H1 (cell line): Measurements from ENCODE around the gene FRMD4A. TPM values are rescaled to one million over a fixed set of nuclear protein-coding genes. Genes with fewer than 3 reads are reported as not detected.
A peak's percentile ranks its signal among the peaks of the same experiment; 100 is the strongest.

ENCODE experiments used
- CTCF ChIA-PET: fragments of 300-600 bp; sonication (Branson Sonifier 250); formaldehyde crosslinking; loops from one replicate; lab custom pipeline; 2021; ENCODE audit not compliant: partially characterized antibody; lab: Charles Lee
- POLR2A ChIA-PET: fragments of 300-600 bp; sonication (Branson Sonifier 250); formaldehyde crosslinking; loops from one replicate; lab custom pipeline; 2021; ENCODE audit warnings: inconsistent platforms; ENCODE audit not compliant: partially characterized antibody; lab: Charles Lee
- DNase-seq, 2 experiments: peaks; one replicate each; pipeline versions ENCODE4 v3.0.0 to v3.0.0-alpha.2; 2010 to 2022; ENCODE audit warnings: low spot score in 2 of 2, low read depth in 1 of 2, mixed read lengths in 1 of 2
- FAIRE-seq: peaks from 2 replicates; lab custom pipeline; 2011; peaks lifted over from hg19 to GRCh38; lab: Jason Lieb, UNC
- H2AFZ ChIP-seq: 2 replicates; pipeline ENCODE4 v1.8.1; 2012; ENCODE audit warnings: low read length, inconsistent platforms
- H2AK5ac ChIP-seq: 2 replicates; pipeline ENCODE4 v1.6.1; 2013; ENCODE audit warnings: low read depth, low read length
- H2BK120ac ChIP-seq: replicated peaks from 2 replicates; pipeline ENCODE3; 2013; ENCODE audit warnings: low read depth, low read length, inconsistent platforms
- H2BK12ac ChIP-seq: 2 replicates; pipeline ENCODE4 v1.6.1; 2013; ENCODE audit warnings: low read depth, low read length
- H2BK15ac ChIP-seq: 2 replicates; pipeline ENCODE4 v1.6.1; 2013; ENCODE audit warnings: low read length
- H2BK20ac ChIP-seq: 2 replicates; pipeline ENCODE4 v1.6.1; 2013; ENCODE audit warnings: low read length
- H2BK5ac ChIP-seq: 2 replicates; pipeline ENCODE4 v1.6.1; 2013; ENCODE audit warnings: low read depth, low read length
- H3K14ac ChIP-seq: 2 replicates; pipeline ENCODE4 v1.6.1; 2013; ENCODE audit warnings: inconsistent platforms; ENCODE audit not compliant: insufficient read length
- H3K18ac ChIP-seq: 2 replicates; pipeline ENCODE4 v1.6.1; 2013; ENCODE audit warnings: low read length; ENCODE audit errors: extremely low read depth
- H3K23ac ChIP-seq: 2 replicates; pipeline ENCODE4 v1.6.1; 2013; ENCODE audit warnings: inconsistent platforms; ENCODE audit not compliant: insufficient read length
- H3K23me2 ChIP-seq: 2 replicates; pipeline ENCODE4 v1.6.1; 2013; ENCODE audit warnings: low read depth, low read length
- H3K27ac ChIP-seq: 2 replicates; pipeline ENCODE4 v1.6.1; 2011; ENCODE audit warnings: low read depth, low read length, inconsistent platforms
- H3K27me3 ChIP-seq, 4 experiments: replicated peaks in 1 of 4; 1 replicate in 1 of 4; 2 replicates in 3 of 4; pipeline versions ENCODE4 v1.6.1 to v1.8.1; 2011 to 2013; ENCODE audit warnings: low read length in 3 of 4, mild to moderate bottlenecking in 3 of 4, inconsistent platforms in 2 of 4, mixed read lengths in 2 of 4, moderate library complexity in 1 of 4; ENCODE audit not compliant: control insufficient read depth in 3 of 4, insufficient read depth in 3 of 4; ENCODE audit errors: extremely low read depth in 1 of 4
- H3K36me3 ChIP-seq, 4 experiments: 2 replicates each; pipeline versions ENCODE4 v1.6.1 to v1.8.1; 2011 to 2013; ENCODE audit warnings: mild to moderate bottlenecking in 4 of 4, low read length in 3 of 4, moderate library complexity in 2 of 4, control low read depth in 1 of 4, inconsistent platforms in 1 of 4; ENCODE audit not compliant: insufficient read depth in 4 of 4, control insufficient read depth in 2 of 4
- H3K4ac ChIP-seq: replicated peaks from 2 replicates; pipeline ENCODE3; 2013; ENCODE audit warnings: low read length, low read depth, mixed read lengths, inconsistent platforms; ENCODE audit not compliant: insufficient read length
- H3K4me1 ChIP-seq, 4 experiments: replicated peaks in 1 of 4; 1 replicate in 1 of 4; 2 replicates in 3 of 4; pipeline versions ENCODE4 v1.6.1 to v1.8.1; 2011 to 2013; ENCODE audit warnings: low read length in 3 of 4, inconsistent platforms in 2 of 4, mixed read lengths in 1 of 4; ENCODE audit not compliant: insufficient read depth in 4 of 4, control insufficient read depth in 3 of 4
- H3K4me2 ChIP-seq, 2 experiments: 2 replicates each; pipeline versions ENCODE4 v1.6.1 to v1.8.1; 2011 to 2013; ENCODE audit warnings: low read depth in 2 of 2, low read length in 2 of 2, control low read depth in 1 of 2, inconsistent platforms in 1 of 2, mild to moderate bottlenecking in 1 of 2; ENCODE audit not compliant: insufficient read depth in 1 of 2
- H3K4me3 ChIP-seq, 4 experiments: fragments of 200-600, 300-600 bp in 1 of 4; sonication (generic), shearing (Covaris generic), sonication (Bioruptor Twin) in 1 of 4; 2 replicates each; pipeline versions ENCODE4 v1.5.1 to v1.8.1; 2011 to 2016; ENCODE audit warnings: low read length in 4 of 4, low read depth in 3 of 4, control low read depth in 2 of 4, inconsistent platforms in 2 of 4, mild to moderate bottlenecking in 2 of 4, mixed read lengths in 1 of 4, moderate library complexity in 1 of 4; ENCODE audit not compliant: insufficient read depth in 2 of 4; ENCODE audit errors: extremely low read depth in 1 of 4
- H3K56ac ChIP-seq: replicated peaks from 2 replicates; pipeline ENCODE3; 2013; ENCODE audit warnings: low read depth, mild to moderate bottlenecking, mixed read lengths, low read length, inconsistent platforms; ENCODE audit not compliant: insufficient read length
- H3K79me1 ChIP-seq: 2 replicates; pipeline ENCODE4 v1.6.1; 2013; ENCODE audit warnings: low read depth, low read length, control low read depth
- H3K79me2 ChIP-seq, 2 experiments: 2 replicates each; pipeline versions ENCODE4 v1.6.1 to v1.8.1; 2012 to 2013; ENCODE audit warnings: low read length in 2 of 2, mild to moderate bottlenecking in 2 of 2, inconsistent platforms in 1 of 2; ENCODE audit not compliant: insufficient read depth in 2 of 2, control insufficient read depth in 1 of 2
- H3K9ac ChIP-seq, 4 experiments: replicated peaks in 1 of 4; 1 replicate in 1 of 4; 2 replicates in 3 of 4; pipeline versions ENCODE4 v1.6.1 to v1.8.1; 2011 to 2013; ENCODE audit warnings: low read depth in 3 of 4, low read length in 3 of 4, control low read depth in 2 of 4, mild to moderate bottlenecking in 2 of 4, moderate library complexity in 2 of 4, inconsistent platforms in 1 of 4; ENCODE audit errors: extremely low read depth in 1 of 4
- H3K9me3 ChIP-seq, 2 experiments: 2 replicates each; pipeline versions ENCODE4 v1.6.1 to v1.8.1; 2012 to 2013; ENCODE audit warnings: mild to moderate bottlenecking in 2 of 2, moderate library complexity in 2 of 2, control low read depth in 1 of 2, inconsistent platforms in 1 of 2, low read depth in 1 of 2, low read length in 1 of 2, mixed read lengths in 1 of 2; ENCODE audit not compliant: insufficient read depth in 2 of 2
- H4K20me1 ChIP-seq, 2 experiments: replicated peaks in 1 of 2; 2 replicates each; pipeline versions ENCODE3 to v1.8.1; 2011 to 2013; ENCODE audit warnings: inconsistent platforms in 2 of 2, low read length in 2 of 2, mild to moderate bottlenecking in 1 of 2; ENCODE audit not compliant: insufficient read depth in 2 of 2, control insufficient read depth in 1 of 2
- H4K5ac ChIP-seq: 2 replicates; pipeline ENCODE4 v1.6.1; 2013; ENCODE audit warnings: low read length, low read depth, mixed read lengths, inconsistent platforms; ENCODE audit not compliant: insufficient read length
- H4K8ac ChIP-seq: 2 replicates; pipeline ENCODE4 v1.8.0; 2013; ENCODE audit warnings: mild to moderate bottlenecking, moderate library complexity, low read length, inconsistent platforms; ENCODE audit not compliant: insufficient read depth; ENCODE audit errors: extremely low read depth
- H4K91ac ChIP-seq: replicated peaks from 2 replicates; pipeline ENCODE3; 2013; ENCODE audit warnings: low read length, mixed read lengths, inconsistent platforms; ENCODE audit not compliant: insufficient read length
- KDM1A ChIP-seq: fragments of 200-600, 300-600 bp; sonication (generic); IDR thresholded peaks from 2 replicates; pipeline ENCODE4 v1.7.1; 2016; ENCODE audit warnings: mild to moderate bottlenecking, low read length, borderline replicate concordance
- ZNF274 ChIP-seq: IDR thresholded peaks from 2 replicates; pipeline ENCODE4 v1.7.0; 2012; ENCODE audit warnings: low read length, borderline replicate concordance; ENCODE audit errors: extremely low read depth
- WGBS, 2 experiments: shearing (Covaris generic) in 1 of 2; methylation state at CpG; one replicate each; pipeline versions ENCODE4 v1.1.6 to v1.1.7; 2013 to 2015; ENCODE audit warnings: low lambda C conversion rate in 2 of 2, mixed read lengths in 2 of 2, inconsistent platforms in 1 of 2, low coverage in 1 of 2, missing lambda C conversion rate in 1 of 2; ENCODE audit not compliant: insufficient replicate concordance in 2 of 2, insufficient coverage in 1 of 2, insufficient read length in 1 of 2; ENCODE audit errors: extremely low coverage in 1 of 2, missing lambda C conversion rate in 1 of 2; 5-methylcytosine and 5-hydroxymethylcytosine counted together
- polyA plus RNA-seq, 7 experiments: library from polyadenylated mRNA; depleted of rRNA in 3 of 7; stranded (reverse) in 5 of 7; unstranded in 2 of 7; fragments of >200 nt in 5 of 7; fragments of 200-250 nt in 2 of 7; gene quantifications; 1 replicate in 5 of 7; 2 replicates in 1 of 7; 4 replicates in 1 of 7; pipeline versions ENCODE4 v1.2.1 to v1.2.3, GENCODE V29; 2011 to 2013; ENCODE audit warnings: missing spikeins in 2 of 7, mixed read lengths in 2 of 7
- total RNA-seq: library from RNA; stranded (reverse); fragmentation: NEBNext Ultra II Directional; extraction: Animal tissue kit (Norgen Biotek cat#: 25700); gene quantifications from 2 replicates; pipeline ENCODE4 v1.2.1, GENCODE V29; 2021

Gene FRMD4A
- total and polyA plus RNA-seq, 2 of the 8 experiments (the other 6 are each of a cell fraction or from before 2014, with no cell fraction given), result 38.6 to 39.6 TPM

DNA sequence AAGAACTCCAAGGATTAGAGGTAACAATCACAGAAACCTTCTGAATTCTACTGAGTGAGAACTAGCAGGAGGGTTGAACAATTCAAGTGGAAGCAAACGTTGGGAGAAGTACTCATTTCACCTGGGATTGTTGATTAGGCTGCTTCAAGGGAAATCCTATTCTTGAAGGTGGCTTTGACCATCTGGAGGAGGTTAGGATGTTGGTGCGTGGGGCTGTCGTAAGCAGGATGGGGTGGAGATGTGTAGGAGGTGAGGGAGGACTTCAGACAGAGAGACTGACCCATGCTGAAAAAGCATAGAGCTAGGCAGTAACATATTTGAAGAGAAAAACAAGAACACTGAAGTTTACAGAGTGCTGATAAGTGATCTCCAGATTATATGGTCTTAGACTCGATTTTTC, 147.9 kb downstream of the FRMD4A start:
- H2BK12ac ChIP-seq, result no peak overlapping the region
- no peak overlapping the region for H3K27ac ChIP-seq
- no peaks in the 10 kb centered on the region for H3K36me3 ChIP-seq
- no peak overlapping the region for H2AK5ac ChIP-seq
- H3K9ac ChIP-seq, result no peak overlapping the region
- H2BK5ac ChIP-seq, result no peak overlapping the region
- ChIA-PET CTCF (no interaction called here), POLR2A (interaction anchor here (4.2 kb wide), 1 partner anchor 10 kb away, joined by 63 read pairs; no protein-coding TSS in a partner anchor)
- no peak overlapping the region for H4K8ac ChIP-seq
- H2BK120ac ChIP-seq, result no peak overlapping the region
- no peak overlapping the region for H3K18ac ChIP-seq
- H3K23ac ChIP-seq, result no peak overlapping the region
- H3K23me2 ChIP-seq, result 0 out of 2 replicates have a peak, but pooled peaks cover 1% of the 10 kb centered on the region
- H3K27me3 ChIP-seq, result no peaks in the 10 kb centered on the region
- no peaks in the 10 kb centered on the region for H3K79me1 ChIP-seq
- H3K4ac ChIP-seq, result no peak overlapping the region
- H4K5ac ChIP-seq, result no peak overlapping the region
- no peaks in the 10 kb centered on the region for H3K79me2 ChIP-seq
- peaks cover 0 to 6% (median 3%) of the 10 kb centered on the region in 4 experiments; a peak in 4 of 7 replicates for H3K4me1 ChIP-seq
- no peak overlapping the region for H3K14ac ChIP-seq
- no peak for FAIRE-seq
- H3K9me3 ChIP-seq, result no peaks in the 10 kb centered on the region
- H3K56ac ChIP-seq, result no peak overlapping the region
- H4K91ac ChIP-seq, result no peak overlapping the region
- H2BK15ac ChIP-seq, result no peak overlapping the region
- H3K4me2 ChIP-seq, result no peak overlapping the region
- WGBS, 2 experiments, result 87% methylated on average over 4 of the region's 4 CpGs; no CpG with 5 or more reads in 1 of the 2 experiments
- DNase-seq, result no peak
- no peak overlapping the region for H2BK20ac ChIP-seq
- TF ChIP-seq ZNF274 (no peak), KDM1A (no peak)
- H4K20me1 ChIP-seq, result no peaks in the 10 kb centered on the region
- no peak overlapping the region for H3K4me3 ChIP-seq
- H2AFZ ChIP-seq, result 0 out of 2 replicates have a peak overlapping the region, but pooled peaks have one; percentile 28
